GM21529 (cell line): ENCODE results near the gene ADAMTS2.
"Not testable (repeated sequence)": the region's sequence is repeated elsewhere in the genome, so short reads cannot be mapped to it uniquely, and the experiment has no call there.

Experiments
- ATAC-seq: cut with Tn5 transposase; IDR thresholded peaks from one replicate; pipeline ENCODE4 v1.9.1; 2021; ENCODE audit not compliant: unreplicated experiment

The ADAMTS2 gene

DNA sequence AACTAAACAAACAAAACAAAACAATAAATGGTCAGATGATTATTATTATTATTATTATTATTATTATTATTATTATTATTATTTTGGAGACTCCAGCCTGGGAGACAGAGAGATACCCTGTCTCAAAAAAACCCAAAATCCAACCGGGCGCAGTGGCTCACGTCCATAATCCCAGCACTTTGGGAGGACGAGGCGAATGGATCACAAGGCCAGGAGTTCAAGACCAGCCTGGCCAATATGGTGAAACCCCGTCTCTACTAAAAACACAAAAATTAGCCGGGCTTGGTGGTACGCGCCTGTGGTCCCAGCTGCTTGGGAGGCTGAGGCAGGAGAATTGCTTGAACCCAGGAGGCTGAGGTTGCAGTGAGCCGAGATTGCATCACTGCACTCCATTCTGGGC, 61.4 kb downstream of the ADAMTS2 start:
- not testable (repeated sequence) for ATAC-seq

DNA sequence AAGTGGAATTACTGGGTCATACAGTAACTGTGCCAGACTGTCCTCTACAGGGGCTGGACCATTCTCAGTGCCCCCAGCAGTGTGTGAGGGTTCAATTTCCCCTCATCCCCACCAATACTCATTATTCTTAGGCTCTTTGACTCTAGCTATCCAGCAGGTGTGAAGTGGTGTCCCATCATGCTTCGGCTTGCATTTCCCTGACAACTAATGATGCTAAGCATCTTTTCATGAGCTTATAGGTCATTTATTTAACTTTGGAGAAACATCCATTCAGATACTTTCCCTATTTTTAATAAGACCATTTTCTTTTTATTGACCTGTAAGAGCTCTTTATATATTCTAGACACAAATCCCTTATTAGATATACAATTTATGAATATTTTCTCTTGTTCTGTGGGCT, 63.6 kb downstream of the ADAMTS2 start:
- no peak for ATAC-seq

DNA sequence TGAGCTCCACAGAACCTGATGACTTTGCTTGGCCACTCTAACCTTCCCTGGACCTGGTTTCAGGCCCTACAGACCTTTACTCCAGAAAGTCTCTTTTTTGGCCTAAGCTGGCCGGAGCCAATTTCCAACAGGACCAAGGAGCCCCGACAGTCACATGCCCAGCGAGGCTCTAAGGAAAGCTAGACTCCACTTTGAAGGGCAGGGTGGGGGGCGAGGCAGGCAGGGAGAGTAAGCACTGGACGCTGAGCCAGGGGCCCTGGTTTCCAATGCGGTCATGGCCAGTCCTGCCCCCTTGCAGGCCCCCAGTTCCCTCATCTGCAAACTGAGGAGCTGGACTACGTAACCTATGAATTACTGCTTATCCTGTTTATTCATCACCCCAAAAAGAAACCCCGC, 65.2 kb downstream of the ADAMTS2 start:
- no peak for ATAC-seq

DNA sequence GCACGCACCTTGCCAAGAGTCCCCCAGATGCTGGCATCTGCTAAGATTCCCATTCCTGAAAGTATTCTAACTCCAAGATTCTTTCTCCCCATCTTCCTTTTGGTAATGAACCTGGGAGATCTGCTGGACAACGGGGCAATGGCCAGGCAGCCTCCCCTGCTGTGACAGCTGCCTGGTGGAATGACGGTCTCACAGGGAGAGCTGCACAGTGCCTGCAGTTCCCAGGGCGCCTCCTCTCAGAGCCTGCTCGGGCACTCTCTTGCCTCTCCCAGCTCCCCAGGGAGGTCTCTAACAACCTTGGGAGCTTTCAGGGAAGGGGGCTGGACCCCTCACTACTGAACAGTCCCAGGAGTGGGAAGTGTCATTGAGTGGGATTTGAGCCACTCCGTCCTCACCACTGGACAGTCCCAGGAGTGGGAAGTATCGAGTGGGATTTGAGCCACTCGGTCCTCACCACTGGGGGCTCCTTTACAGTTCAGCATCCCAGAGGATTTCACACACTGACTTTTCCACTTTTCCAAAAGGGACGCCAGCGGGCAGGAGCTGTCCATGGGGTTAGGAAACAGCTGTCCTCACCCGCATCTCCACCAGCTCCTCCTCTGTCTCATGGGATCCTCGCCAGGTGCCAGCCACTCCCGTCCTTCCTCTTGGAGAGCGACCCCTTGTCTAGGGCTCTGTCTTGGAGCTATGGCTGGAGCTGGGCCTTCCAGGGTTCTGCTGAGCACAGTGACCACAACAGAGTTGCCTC, 65.7 kb downstream of the ADAMTS2 start:
- no peak for ATAC-seq

DNA sequence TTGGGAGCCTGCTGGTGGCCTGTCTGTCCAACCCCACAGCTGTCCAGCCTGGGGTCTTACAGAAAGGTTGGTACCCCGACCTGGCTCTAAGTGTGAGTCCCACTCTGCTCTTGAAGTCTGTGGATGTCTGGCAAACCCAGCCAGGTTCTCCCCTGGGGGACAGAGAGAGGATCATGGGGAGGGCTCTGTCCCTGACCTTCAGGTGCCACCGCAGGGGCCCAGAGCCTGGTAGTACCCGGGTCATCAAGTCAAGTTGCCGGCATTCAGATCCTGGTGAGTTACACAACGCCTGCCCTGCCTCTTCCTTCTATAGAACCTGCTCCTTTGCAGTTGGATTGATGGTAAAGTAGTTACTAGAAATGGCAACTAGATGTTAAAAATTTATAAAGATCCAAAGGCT, 66.7 kb downstream of the ADAMTS2 start:
- ATAC-seq, result no peak

DNA sequence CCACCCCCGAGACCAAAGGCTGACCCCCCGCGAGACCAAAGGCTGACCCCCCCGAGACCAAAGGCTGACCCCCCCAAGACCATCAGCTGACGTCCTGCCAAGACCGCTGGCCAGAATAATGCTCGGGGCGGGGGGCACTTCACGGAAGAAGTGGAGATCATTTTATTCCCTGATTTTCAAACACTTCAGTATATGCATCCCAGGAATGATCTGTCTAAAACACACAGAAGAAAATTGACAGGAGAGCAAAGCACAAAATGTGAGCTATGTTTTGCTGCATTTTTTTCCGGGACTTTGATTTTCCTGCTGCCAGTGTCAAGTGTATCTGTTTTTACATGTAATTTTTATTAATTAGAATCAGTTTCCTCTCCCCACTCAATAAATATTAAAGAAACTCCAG, 67.1 kb downstream of the ADAMTS2 start:
- ATAC-seq, result no peak

DNA sequence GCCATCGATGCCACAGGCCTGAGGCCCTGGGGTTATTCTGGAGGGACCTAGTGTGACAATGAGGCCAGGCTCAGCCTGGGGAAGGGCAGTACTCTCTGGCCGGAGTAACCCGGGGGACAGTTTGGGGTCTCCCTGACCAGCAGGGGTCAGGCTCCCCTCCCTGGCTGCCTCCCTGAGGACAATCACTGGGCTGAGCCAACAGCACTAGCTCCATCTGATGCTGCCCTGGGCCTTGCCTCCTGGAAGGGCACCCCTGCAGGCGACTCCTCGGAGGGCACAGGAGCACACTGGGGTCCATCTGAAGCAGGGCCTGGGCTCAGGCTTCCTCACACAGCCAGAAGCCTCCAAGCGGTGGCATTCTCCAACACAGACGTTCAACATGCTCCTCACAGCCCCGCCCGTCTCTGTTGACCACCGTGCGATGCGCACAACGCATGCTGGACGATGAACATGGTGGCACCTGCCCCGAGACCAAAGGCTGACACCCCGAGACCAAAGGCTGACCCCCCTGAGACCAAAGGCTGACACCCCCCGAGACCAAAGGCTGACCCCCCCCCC, 68.3 kb downstream of the ADAMTS2 start:
- ATAC-seq, result no peak

DNA sequence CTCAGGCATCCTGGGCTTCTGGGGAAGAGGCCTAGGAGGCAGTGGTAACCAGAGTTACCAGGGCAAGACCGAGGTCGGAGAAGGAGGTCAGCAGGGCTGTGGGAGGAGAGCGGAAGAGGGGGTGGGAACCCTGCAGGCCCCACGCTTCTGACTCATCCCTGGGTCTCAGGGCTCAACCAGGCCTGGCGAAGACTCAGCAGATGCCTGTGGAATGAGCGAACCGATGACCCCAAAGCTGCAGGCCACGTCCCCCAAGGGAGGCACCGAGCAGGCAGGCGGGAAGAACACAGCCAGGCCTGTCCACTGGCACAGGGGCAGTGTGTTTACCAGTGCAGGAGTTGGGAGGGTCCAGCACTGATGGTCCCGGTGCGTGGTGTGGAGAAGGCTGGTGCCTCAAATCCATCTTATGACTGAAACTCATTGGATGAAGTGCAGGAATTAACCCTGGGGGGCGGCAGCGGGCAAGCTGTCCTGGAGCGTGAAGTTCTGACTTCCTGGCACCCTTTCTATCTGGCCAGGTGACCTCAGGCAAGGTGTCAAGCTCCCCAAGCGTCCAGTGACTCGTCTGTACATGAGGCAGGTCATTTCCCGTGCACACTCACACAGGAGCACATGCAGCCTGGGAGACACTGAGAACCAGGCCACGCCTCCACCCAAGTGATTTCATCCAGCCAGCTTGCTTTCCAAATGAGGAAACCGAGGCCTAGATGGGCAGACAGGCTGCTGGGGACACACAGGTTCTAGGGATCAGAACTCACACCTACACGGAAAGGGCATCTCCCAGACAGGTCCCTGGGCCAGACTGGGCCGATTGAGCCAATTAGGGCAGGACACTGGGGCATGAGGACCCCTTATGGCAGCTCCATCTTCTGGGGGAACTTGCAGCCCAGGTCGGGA, 69.1 kb downstream of the ADAMTS2 start:
- no peak for ATAC-seq

DNA sequence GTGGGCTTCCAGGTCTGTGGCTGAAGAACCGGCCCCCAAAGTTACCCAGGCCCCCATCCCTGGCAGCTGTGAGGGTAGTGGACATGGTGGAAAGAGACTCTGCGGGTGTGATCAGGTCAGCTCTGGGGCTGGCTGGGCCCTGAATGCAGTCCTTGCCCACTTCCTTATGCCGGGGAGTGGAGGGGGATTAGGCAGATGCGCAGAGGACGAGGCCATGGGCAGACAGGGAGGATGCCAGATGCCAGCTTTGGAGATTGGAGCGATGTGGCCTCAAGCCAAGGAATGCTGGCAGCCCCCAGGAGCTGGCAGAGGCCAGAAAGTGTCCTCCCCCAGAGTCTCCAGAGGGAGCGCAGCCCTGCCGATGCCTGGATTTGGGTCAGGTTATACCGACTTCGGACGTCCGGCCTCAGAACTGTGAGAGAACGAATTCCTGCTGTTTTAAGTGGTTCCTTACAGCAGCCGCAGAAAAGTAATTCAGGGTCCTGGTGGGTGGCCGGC, 69.8 kb downstream of the ADAMTS2 start:
- ATAC-seq, result no peak

DNA sequence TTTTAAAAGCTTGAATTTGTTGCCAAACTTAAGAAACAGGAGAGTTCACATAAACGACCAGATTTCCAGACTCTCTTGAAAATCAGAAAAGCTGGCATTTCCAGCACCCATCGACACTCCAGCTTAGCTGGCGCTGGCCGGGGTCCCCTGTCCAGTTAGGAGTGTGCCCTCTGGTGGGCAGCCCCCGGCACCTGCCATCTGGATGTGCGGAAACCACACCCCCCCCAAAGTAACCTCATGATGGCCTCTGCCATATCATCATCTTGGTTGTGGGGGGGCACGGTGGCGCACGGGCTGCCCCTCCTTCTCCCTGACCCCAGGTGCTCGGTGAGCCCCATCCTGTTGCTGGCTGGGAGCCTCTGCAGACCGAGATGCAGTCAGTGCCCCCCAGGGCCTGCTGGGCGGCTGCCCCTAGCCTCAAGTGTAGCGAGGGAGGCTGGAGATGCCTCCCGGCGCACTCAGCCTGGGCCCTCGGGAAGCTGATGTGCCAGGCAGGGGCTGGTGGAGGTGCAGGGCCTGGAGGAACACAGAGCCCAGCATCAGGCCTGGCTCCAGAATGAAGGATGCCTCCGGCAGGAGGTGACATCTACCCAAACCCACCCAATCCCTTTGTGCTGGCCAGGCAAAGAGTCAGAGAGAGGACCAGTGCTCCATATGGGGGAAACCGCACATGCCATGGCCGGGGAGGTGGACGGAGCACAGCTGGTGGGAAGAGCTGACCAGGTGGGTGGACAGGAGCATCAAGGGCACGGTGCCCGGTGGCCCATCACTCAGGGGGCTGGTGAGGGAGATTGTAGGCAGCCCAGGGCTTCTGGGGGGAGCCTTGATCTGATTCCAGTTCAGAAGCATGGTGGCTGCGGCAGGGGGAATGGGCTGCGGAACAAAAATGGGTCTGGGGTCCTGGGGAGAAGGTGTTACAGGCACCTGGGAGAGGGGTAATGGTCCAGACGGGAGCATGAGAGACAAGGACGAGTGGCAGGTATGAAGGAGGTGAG, 70.6 kb downstream of the ADAMTS2 start:
- no peak for ATAC-seq

DNA sequence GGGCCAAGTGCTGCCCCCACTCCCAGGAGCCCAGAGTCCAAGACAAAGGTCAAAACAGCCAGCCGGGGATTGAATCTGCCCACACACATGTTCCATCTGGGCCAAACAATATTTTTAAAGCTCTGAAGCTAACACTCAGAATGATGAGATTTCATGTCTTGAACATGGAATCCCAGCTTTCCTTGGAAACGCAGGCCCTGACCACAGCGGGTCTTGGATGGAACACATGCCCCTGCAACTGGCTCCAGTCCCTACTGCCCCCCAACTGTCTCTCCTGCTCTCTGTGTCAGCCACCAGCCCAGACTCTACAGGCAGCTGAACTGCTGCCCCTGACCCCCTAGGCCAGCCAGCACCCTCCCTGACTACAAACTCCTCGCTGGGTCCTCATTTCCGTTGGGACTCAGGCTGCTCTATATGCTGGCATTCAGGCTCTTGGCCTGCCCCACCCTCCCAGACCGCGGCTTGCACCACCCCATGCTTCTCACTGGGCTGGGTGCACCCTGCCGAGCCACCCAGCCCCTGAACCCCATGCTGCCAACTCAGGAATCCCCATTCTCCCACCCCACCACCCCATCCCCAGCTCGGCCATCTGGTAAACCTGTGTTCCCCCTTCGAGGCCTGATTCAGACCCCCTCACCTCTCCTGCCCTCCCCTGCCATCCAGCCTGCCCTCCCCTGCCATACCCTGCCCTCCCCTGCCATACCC, 71.7 kb downstream of the ADAMTS2 start:
- no peak for ATAC-seq

DNA sequence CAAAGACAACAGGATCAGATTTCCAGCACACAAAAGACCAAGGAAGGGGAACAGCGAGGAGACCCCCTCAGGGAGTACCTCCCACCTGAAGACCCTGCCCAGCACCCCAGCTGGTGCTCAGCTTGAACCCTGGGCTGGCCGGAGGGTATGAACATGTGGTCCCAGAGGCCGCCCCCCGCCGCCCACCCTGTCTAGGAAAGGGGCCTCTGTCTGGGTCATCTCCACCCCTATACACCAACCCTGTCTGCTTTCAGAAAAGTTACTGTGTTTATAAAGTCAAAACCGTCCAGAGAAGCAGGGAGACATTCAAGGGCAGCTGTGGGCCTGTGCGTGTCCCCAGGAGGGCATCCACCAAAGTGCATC, 72.2 kb downstream of the ADAMTS2 start:
- no peak for ATAC-seq

DNA sequence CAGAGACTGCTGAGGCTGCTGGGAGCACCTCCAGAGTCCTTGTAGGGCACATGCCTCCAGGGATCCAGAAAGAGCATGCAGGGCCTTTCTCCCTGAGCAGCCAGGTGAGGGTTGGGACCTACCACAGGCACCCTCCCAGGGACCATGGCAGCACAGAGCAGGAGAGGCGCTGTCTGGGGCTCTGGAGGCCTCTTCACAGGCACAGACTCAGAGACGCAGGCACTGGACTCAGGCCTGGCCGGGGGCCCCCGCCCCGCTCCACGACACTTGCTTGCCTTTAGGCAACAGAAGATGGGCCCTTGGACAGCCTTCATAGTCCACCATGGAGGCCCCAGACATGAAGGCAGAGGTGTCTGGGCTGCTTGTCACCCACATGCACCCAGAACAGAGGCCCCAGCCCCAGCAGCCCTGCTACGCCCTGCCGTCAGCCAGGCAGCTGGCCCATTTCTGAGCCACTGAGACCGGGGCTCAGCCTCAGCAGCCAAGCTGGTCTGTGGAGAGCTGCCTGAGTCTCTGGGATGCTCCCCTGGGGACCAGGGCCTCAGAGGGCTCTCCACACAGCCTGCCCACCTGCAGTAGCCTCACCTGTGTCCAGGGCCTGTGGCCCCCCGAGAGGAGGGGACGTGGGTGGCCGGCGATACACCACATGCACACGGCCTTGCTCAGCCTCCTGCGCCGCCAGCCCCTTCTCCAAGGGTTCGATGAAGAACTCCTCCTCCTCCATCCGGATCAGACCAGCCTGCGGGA, 72.8 kb downstream of the ADAMTS2 start:
- no peak for ATAC-seq

DNA sequence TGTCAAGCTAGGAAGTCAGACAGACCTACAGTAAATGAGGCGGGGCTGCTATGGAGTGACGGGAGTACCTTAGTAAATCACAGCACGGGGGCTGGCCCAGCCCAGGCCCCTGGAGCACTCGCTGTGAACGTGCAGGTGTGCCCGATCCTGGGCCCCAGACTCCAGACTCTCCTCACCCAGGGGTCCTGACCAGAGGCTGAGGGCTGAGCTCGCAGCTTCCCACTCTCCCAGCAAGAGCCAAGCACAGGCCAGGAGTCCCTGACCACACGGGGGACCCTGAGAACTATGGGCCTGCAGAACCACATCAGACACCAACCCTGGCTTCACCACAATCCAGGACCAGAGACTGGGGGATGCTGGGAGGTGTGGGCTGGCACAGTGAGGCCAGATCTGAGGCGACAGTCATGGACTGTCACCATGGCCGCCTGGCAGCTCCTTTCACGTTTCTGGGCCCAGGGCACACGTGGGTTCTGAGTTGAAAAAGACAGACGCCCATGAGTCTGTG, 73.4 kb downstream of the ADAMTS2 start:
- no peak for ATAC-seq

DNA sequence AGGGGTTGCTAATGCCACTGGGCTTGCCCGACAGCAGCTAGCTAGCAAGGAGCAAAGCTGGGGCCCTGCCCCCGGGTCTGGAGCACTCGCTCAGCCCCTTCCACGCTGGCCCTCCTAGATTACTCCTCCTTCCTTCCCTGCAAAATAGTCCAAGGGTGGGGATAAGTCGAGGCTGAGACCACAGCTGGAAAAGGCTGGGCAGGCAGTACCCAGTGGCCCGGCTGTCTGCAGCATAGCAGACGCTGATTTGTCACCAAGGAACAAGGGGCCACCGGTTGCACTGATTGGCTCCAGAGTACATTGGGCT, 73.9 kb downstream of the ADAMTS2 start:
- ATAC-seq, result no peak

DNA sequence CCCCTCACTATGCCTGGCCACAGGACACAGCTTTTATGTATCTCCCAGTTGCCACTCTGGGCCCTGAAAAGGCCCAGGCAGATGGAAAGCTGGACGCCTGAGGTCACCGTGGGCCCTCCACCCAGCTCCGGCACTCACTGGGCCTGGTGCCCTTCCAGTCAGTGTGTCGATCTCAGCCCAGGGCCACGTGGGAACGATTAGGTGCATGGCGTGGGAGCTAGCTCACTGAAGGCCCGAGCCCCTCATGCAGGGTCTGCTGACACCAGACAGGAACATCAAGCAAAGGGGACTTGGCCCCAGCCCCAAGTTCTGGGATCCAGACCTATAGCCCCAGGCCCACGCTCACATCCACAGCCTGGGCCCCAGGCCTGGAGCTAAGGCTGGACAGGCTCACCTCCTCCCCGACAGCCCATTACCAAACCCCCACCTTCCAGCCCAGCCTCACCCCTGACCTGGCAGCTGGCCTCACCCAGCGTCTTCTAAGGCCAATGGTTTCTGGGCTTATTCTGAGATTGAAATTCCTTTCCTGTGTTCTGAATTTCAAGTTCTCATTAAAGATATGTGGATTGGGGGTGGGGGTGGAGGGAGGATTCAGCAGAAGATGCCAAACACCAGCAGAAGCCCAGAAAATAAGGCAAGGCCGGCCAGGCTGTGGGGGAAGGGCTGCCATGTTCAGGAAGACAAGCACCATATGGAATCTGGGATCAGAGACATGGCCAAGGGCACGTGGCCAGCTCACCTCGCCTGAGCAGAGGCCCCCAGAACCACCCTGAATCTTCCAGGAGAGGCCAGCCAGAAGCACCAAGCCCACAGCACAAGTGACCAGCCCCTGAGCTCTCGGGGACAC, 74.5 kb downstream of the ADAMTS2 start:
- ATAC-seq, result no peak

DNA sequence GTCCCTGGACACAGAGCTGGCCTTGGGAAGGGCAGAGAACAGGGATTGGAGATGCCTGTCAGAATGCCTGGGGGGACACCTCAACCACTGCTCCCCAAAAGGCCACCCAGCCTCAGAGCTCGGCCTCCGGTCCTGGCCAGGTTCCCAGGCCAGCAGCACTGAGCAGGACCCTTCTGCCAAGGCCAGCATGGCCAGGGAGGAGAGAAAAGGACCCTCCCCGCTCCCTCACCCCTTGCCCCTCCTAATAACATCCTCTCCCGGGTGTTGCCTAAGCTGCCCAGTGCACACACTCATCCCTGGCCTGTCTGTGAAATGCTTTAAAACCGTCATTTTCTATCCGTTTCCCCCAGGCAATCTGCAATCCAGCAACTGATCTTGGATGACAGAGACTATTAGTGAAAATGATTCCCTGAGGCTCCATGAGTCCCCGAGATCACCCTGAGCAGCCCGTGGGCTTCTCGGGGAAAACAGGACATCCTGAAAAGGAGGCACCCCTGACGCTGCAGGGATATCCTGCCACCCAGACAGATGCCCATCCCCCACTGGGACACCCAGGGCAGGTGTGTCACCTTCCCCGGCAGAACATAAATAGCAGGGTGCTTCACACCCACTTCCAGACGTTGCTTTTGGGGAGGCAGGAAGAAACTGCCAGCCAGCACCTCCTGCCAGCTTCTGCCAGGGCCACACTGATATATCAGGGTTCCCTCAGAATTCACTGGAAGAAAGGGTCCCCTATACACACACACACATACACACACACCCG, 75.3 kb downstream of the ADAMTS2 start:
- no peak for ATAC-seq
